ENCODE results near the gene ZNF831.

ZNF831 gene

GRCh38 chr20:59247731-59248684 lies 84.4 kb downstream of the ZNF831 start:
- DNase-seq (ENCODE audit: low read depth in 2 of 2): no peak

- DNase-seq (ENCODE audit: low read depth in 2 of 2): no peak
These were observed 86.7 kb downstream of the ZNF831 start for GRCh38 chr20:59250293-59250692.

DNA sequence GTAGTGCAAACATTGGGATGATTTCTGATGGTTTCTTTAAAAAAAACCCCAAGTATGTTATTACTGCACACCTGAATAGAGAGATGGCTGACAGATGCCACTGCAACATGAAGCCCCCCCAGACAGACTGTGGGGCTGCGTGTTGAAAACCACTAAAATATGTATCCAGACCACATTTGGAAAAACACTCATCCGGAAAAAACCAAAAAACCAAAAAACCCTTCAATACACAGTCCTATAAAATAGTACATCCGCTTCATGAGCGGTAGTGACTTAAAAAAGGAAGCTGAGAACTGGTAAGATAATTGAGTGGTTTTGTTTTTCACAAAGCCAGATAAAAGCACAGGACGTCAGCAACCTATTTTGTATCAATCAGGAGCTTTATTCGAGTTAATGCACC lies 89.7 kb downstream of the ZNF831 start:
- DNase-seq (ENCODE audit: low read depth in 2 of 2): no peak

GRCh38 chr20:59253779-59254319 lies 90.2 kb downstream of the ZNF831 start:
- DNase-seq (ENCODE audit: low read depth in 2 of 2): no peak

- DNase-seq (ENCODE audit: low read depth in 2 of 2): no peak
These were observed 91.6 kb downstream of the ZNF831 start for GRCh38 chr20:59255256-59255655.

DNA sequence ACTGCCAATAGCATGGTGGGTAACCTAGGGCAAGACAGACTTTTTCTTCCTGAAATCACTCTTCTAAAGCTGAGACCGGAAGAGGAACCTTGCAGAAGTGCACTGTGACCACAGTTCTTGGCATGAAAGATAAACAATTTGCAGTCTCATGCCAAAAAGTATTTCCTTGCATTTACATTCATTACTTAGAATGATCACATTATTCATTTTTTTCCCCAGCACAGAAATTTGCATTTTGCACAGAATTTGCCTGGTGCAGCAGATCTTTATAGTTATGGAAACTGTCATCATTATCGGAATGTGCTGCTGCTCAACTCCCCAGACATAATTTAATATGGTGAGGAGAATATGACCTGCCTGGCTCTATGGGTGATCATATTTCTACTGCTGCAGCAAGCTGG lies 94.6 kb downstream of the ZNF831 start:
- no peak for DNase-seq (ENCODE audit: low read depth in 2 of 2)

- DNase-seq (ENCODE audit: low read depth in 2 of 2): no peak
These were observed 96.3 kb downstream of the ZNF831 start for GRCh38 chr20:59259946-59260345.

DNA sequence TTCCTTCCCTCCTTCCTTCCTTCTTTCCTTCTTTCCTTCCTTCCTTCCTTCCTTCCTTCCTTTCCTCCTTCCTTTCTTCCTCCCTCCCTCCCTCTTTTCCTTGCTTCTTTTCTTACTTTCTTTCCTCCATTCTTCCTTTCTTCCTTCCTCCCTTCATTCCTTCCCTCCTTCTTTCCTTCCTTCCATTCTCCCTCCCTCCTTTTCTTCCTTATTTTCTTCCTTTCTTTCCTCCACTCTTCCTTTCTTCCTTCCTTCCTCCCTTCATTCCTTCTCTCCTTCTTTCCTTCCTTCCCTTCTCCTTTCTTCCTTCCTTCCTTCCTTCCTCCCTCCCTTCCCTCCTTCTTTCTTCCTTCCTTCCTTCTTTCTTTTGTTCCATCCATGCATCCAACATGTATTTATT lies 101.7 kb downstream of the ZNF831 start:
- DNase-seq (ENCODE audit: low read depth in 2 of 2): no peak

DNA sequence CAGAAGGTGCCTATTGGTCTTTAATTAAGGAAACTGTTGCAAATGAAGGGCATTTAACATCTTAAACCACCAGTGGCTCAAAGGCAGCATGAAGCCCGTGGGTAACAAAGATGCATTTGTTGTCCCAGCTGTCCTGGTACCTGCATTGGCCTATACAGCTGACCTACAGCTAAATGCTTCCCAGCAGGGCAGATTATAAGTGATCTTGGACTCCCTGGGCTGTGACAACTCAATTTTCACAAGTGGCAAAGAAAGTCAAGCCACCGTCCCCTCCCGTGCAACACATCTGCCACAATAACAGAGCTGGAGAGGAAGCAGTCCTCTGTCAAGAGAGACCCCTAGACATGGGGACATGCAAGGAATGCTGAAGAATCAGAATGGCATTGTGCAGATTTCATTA lies 105.2 kb downstream of the ZNF831 start:
- no peak for DNase-seq (ENCODE audit: low read depth in 2 of 2)

DNA sequence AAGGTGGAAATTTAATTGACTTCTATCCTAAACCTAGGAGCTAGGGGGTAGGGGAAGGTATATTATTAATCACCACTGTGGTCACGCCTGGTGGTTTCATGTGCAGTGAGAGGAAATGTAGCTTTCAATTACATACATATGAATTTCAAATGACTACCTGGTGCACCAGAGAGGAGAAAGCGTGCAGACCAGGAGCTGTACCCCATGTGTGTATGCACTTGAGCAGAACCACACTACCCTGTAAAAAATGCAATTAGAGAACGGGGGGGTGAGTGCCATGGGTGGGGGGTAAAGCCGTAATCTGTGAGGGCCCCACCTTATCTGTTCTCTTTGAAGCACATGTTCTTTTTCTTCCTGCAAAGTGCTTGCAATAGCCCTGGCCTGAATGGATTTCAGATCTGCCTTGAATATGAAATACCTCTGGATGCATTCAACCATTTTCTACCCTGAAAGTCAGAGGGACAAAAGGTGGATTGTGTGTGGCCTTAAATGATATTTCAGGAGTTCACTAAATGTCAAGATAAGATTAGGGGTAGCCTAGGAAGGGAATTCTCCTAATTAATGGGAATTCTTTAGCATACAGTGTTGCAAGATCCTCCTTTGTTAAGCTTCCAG lies 105.9 kb downstream of the ZNF831 start:
- no peak for DNase-seq (ENCODE audit: low read depth in 2 of 2)

DNA sequence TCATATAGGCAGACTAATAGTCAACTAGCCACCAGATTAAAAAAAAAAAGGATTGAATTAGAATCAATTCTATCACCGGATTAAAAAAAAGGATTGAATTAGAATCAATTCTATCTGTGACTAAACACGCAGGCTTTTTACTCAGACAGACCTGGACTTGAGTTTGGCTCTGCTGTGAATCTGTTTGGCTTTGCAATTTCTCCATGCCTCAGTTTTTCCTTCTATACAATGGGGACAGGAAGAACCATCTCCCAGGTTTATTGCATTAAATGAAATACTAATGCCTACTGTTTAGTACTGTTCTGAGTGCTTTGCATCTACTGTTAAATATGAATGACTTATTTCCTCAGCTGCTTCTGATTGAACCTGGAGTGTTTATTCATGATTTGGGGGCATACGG lies 106.8 kb downstream of the ZNF831 start:
- DNase-seq (ENCODE audit: low read depth in 2 of 2): no peak

DNA sequence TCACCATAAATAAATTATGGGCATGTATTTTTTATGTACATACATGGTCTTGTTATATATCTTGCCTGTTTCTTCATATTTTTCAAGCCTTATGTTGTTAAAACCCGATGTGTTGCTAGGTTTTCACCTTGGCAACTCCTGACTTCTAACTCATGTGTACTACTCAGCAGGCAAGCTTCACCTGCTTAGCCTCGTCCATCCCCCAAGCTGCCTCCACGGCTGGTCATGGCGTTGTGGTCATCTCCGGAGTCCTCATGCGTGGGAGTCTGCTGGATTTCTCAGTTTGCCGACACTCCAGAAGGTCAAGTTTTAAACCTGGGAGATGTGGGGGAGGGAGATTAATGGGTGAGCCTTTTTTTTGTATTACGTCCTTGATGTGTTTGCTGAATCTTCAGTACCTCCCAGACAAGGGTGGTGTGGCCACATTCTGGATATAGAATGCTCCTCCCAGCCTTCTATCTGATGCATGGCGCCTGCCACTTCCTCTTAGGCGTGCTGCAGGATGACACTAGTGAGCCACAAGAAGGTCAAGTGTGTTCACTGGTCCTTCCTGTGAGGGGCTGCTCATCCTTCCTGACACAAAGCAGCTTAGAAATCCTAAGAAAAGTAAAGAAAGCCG lies 110.2 kb downstream of the ZNF831 start:
- no peak for DNase-seq (ENCODE audit: low read depth in 2 of 2)

GRCh38 chr20:59276938-59277337 lies 113.3 kb downstream of the ZNF831 start:
- no peak for DNase-seq (ENCODE audit: low read depth in 2 of 2)

GRCh38 chr20:59284470-59284869 lies 120.8 kb downstream of the ZNF831 start:
- no peak for DNase-seq (ENCODE audit: low read depth in 2 of 2)

- no peak for DNase-seq (ENCODE audit: low read depth in 2 of 2)
These were observed 126.4 kb downstream of the ZNF831 start for GRCh38 chr20:59289994-59290393.

DNA sequence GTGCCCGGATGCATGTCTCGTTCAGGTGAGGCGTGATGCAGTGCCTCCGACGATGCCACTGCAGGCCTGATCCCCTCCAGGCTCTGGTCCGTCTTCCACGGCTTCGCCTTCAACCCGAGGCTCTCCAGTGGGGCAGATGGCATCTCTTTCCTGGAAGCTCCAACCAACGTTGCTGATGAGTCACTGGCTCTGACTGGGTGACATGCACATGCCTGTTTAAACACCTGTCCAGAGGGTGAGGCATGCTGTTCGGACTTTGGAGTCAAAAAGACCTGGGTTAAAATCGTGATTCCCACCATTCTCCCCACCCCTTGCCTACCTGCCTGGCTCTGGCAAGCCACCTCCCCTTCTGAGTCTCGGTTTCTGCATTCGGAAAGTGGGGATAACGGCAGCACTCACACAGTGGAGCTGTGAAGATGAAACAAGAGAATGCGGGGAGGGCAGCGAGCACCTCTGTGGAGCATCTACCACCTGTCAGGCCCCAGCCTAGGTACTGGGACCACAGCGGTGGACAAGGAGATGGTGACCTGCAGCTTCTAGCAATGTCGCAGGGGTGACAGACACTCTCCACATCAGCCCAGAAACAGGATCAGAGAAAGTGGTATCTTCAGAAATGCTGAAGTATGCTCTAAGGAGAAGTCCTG lies 128.2 kb downstream of the ZNF831 start:
- DNase-seq (ENCODE audit: low read depth in 2 of 2): no peak

DNA sequence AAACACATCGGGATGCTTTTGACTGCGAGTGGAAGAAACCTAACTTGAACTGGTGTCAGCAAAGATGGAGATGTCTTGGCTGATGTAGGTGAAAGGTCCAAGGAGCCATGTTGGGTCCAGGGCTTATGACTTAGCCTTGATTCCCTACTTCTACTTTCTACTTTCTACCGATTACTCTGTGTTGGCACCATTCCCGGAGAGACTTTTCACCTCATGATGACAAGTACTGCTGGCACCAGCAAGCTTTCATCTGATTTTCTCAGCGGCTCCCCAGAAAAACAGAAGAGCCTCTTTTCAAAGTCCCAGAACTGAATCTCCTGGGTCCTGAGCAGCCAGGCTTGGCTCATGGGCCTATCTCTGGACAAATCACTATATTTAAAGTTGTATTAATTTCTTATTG lies 131.9 kb downstream of the ZNF831 start:
- DNase-seq (ENCODE audit: low read depth in 2 of 2): no peak

GRCh38 chr20:59297686-59298085 lies 134.1 kb downstream of the ZNF831 start:
- no peak for DNase-seq (ENCODE audit: low read depth in 2 of 2)

DNA sequence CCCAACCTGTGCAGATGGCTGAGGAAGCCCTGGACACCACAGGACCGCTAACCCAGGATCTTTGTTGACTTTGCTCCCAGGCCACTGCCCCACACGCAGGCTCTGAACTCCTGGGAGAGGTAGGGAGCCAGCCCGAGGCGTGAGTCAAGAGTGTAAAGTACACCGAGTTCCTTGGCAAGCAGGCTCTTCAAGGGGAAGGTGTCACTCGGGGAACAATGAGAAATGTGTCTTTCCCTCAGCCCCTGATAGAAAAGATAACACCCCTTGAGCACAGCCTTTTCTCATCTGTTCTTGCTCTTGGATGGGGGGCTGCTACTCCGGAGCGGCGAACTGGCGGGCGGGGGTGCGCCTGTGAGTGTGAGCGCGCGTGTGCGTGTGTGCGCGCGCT lies 136.3 kb downstream of the ZNF831 start:
- no peak for DNase-seq (ENCODE audit: low read depth in 2 of 2)

GRCh38 chr20:59300333-59301081 lies 136.9 kb downstream of the ZNF831 start, which contains the start of gene EDN3:
Gene EDN3 (plus strand): TSS chr20:59300611. CDS start chr20:59300813, 202 bp downstream.
- DNase-seq (ENCODE audit: low read depth in 2 of 2): no peak

GRCh38 chr20:59301343-59302007 lies 137.9 kb downstream of the ZNF831 start:
- no peak for DNase-seq (ENCODE audit: low read depth in 2 of 2)

Data from stimulated activated CD8-positive, alpha-beta memory T cell treated with anti-CD3 and anti-CD28 coated beads, Interleukin-7, amount 100 ng/mL, for 1 hour (primary cell).